NCI-H2196 (cell line): Measurements from ENCODE around the gene SPTB.

Source experiments
- DNase-seq: peaks from one replicate; lab custom pipeline; 2025; ENCODE audit not compliant: unreplicated experiment; lab: John Stamatoyannopoulos, UW

SPTB gene

GRCh38 chr14:64732536-64733120 lies 147.1 kb downstream of the SPTB start:
- DNase-seq = no peak

- DNase-seq = no peak
Measured at GRCh38 chr14:64732066-64732465, 147.6 kb downstream of the SPTB start.

GRCh38 chr14:64731141-64731581 lies 148.5 kb downstream of the SPTB start:
- DNase-seq = no peak

GRCh38 chr14:64730681-64731080 lies 149.0 kb downstream of the SPTB start:
- DNase-seq = no peak

GRCh38 chr14:64730061-64730440 lies 149.7 kb downstream of the SPTB start:
- DNase-seq = no peak

- no peak for DNase-seq
Measured at GRCh38 chr14:64729386-64730060, 150.2 kb downstream of the SPTB start.

GRCh38 chr14:64728856-64729255 lies 150.9 kb downstream of the SPTB start:
- DNase-seq = no peak

GRCh38 chr14:64728106-64728505 lies 151.6 kb downstream of the SPTB start:
- DNase-seq = no peak

- DNase-seq = no peak
Measured at GRCh38 chr14:64727551-64728071, 152.1 kb downstream of the SPTB start.

GRCh38 chr14:64726585-64726890 lies 153.2 kb downstream of the SPTB start:
- DNase-seq = peak; percentile 33

GRCh38 chr14:64725879-64726584 lies 153.7 kb downstream of the SPTB start:
- no peak for DNase-seq

GRCh38 chr14:64725261-64725815 lies 154.4 kb downstream of the SPTB start:
- no peak for DNase-seq

- no peak for DNase-seq
Measured at GRCh38 chr14:64724578-64724930, 155.2 kb downstream of the SPTB start.

- DNase-seq = no peak
Measured at GRCh38 chr14:64723691-64724577, 155.8 kb downstream of the SPTB start.

- DNase-seq = no peak
Measured at GRCh38 chr14:64722842-64723447, 156.8 kb downstream of the SPTB start.

GRCh38 chr14:64721899-64722298 lies 157.8 kb downstream of the SPTB start:
- no peak for DNase-seq

- no peak for DNase-seq
Measured at GRCh38 chr14:64721391-64721791, 158.3 kb downstream of the SPTB start.

- DNase-seq = peak; percentile 75
Measured at GRCh38 chr14:64720131-64720576, 159.6 kb downstream of the SPTB start.

GRCh38 chr14:64719601-64720000 lies 160.1 kb downstream of the SPTB start:
- no peak for DNase-seq

GRCh38 chr14:64718762-64719161 lies 160.9 kb downstream of the SPTB start:
- no peak for DNase-seq

- peak; percentile 66 for DNase-seq
Measured at GRCh38 chr14:64717870-64718269, 161.8 kb downstream of the SPTB start.
